Bronchial epithelial cell (primary cell): Measurements from ENCODE around the gene RELL2. TPM values are rescaled to one million over a fixed set of nuclear protein-coding genes. Genes with fewer than 3 reads are reported as not detected.
A peak's percentile ranks its signal among the peaks of the same experiment; 100 is the strongest.

Experiments
- DNase-seq: peaks from one replicate; pipeline ENCODE4 v3.0.0-alpha.2; 2010; ENCODE audit warnings: low read depth
- FAIRE-seq: peaks from 2 replicates; lab custom pipeline; 2011; peaks lifted over from hg19 to GRCh38; lab: Jason Lieb, UNC
- H3K27me3 ChIP-seq: 2 replicates; pipeline ENCODE4 v1.5.1; 2011; ENCODE audit warnings: low read length; ENCODE audit not compliant: control insufficient read depth, insufficient read depth
- H3K36me3 ChIP-seq: 2 replicates; pipeline ENCODE4 v1.5.1; 2011; ENCODE audit warnings: low read length; ENCODE audit not compliant: control insufficient read depth, insufficient read depth
- H3K4me3 ChIP-seq: 2 replicates; pipeline ENCODE4 v1.5.1; 2011; ENCODE audit warnings: mild to moderate bottlenecking, low read depth, low read length, control low read depth
- CTCF ChIP-seq: IDR thresholded peaks from 2 replicates; pipeline ENCODE4 v1.5.1; 2011; ENCODE audit warnings: mild to moderate bottlenecking, moderate library complexity, low read length, control low read depth, inconsistent platforms; ENCODE audit not compliant: insufficient read depth, severe bottlenecking
- total RNA-seq: library from RNA; depleted of rRNA; stranded (reverse); fragments of >200 nt; gene quantifications from 2 replicates; pipeline ENCODE4 v1.2.1, GENCODE V29; 2014

The RELL2 gene
- total RNA-seq, 1 donor from 2014 or later: 16.6 TPM

- no peak for FAIRE-seq
- Histone ChIP-seq H3K4me3 (no peak overlapping the region), H3K36me3 (no peaks in the 10 kb centered on the region), H3K27me3 (no peaks in the 10 kb centered on the region)
- TF ChIP-seq CTCF: no peak
- DNase-seq: peak; percentile 14
Observed at GRCh38 chr5:141598391-141599345, 38.1 kb upstream of the RELL2 start.

- no peak overlapping the region for H3K4me3 ChIP-seq
- no peak for FAIRE-seq
Observed at GRCh38 chr5:141602606-141603005, 34.2 kb upstream of the RELL2 start.

GRCh38 chr5:141603923-141604717 is 32.7 kb upstream of the RELL2 start:
- H3K36me3 ChIP-seq: no peaks in the 10 kb centered on the region
- TF ChIP-seq CTCF: no peak
- no peak overlapping the region for H3K4me3 ChIP-seq
- no peaks in the 10 kb centered on the region for H3K27me3 ChIP-seq
- DNase-seq (peak; percentile 99), FAIRE-seq (peak; percentile 85)

More at GRCh38 chr5:141602606-141603005, 34.2 kb upstream of the RELL2 start:
- DNase-seq: no peak
- Histone ChIP-seq H3K27me3 (no peaks in the 10 kb centered on the region), H3K36me3 (no peaks in the 10 kb centered on the region)
- TF ChIP-seq CTCF: no peak

GRCh38 chr5:141605523-141606277 is 31.1 kb upstream of the RELL2 start:
- Histone ChIP-seq H3K27me3 (no peaks in the 10 kb centered on the region), H3K36me3 (no peaks in the 10 kb centered on the region), H3K4me3 (no peak overlapping the region)
- no peak for TF ChIP-seq CTCF
- FAIRE-seq (no peak), DNase-seq (no peak)

- no peak for DNase-seq
- peaks cover 1% of the 10 kb centered on the region for H3K36me3 ChIP-seq
- no peak for TF ChIP-seq CTCF
- FAIRE-seq: no peak
- H3K4me3 ChIP-seq: no peak overlapping the region
- H3K27me3 ChIP-seq: no peaks in the 10 kb centered on the region
Observed at GRCh38 chr5:141608046-141608445, 28.8 kb upstream of the RELL2 start.
